Central memory CD4-positive, alpha-beta T cell (primary cell): ENCODE results near the gene GOPC.
A peak's percentile ranks its signal among the peaks of the same experiment; 100 is the strongest.
"Not testable (repeated sequence)": the region's sequence is repeated elsewhere in the genome, so short reads cannot be mapped to it uniquely, and the experiment has no call there.

Experiments used
- DNase-seq: peaks from one replicate; pipeline ENCODE4 v3.0.0; 2022
- total RNA-seq, 3 experiments: gene quantifications; one replicate each; lab custom pipeline; 2026; lab: John Stamatoyannopoulos, UW

GOPC gene
- 49.0 to 97.6 (median 69.8) reads per million in 3 experiments for total RNA-seq

GRCh38 chr6:117602151-117602898, at the start of gene GOPC:
Gene GOPC, minus strand, starts transcription at chr6:117602511. Its CDS starts 223 bp downstream, at chr6:117602288.
- peak; percentile 98 for DNase-seq

GRCh38 chr6:117651984-117652383, 49.7 kb upstream of the GOPC start:
- DNase-seq, result not testable (repeated sequence)

GRCh38 chr6:117642976-117643375, 40.7 kb upstream of the GOPC start:
- no peak for DNase-seq

GRCh38 chr6:117637770-117638169, 35.5 kb upstream of the GOPC start:
- no peak for DNase-seq

- no peak for DNase-seq
Observed at GRCh38 chr6:117629119-117629660, 26.9 kb upstream of the GOPC start.

- no peak for DNase-seq
Observed at GRCh38 chr6:117627533-117627932, 25.2 kb upstream of the GOPC start.

- no peak for DNase-seq
Observed at GRCh38 chr6:117624869-117625481, 22.7 kb upstream of the GOPC start.

- no peak for DNase-seq
Observed at GRCh38 chr6:117619178-117619577, 16.9 kb upstream of the GOPC start.

- DNase-seq, result peak; percentile 7
Observed at GRCh38 chr6:117617210-117618035, 15.1 kb upstream of the GOPC start.

- DNase-seq, result peak; percentile 34
Observed at GRCh38 chr6:117616391-117617209, 14.3 kb upstream of the GOPC start.

- DNase-seq, result no peak
Observed at GRCh38 chr6:117615750-117616390, 13.6 kb upstream of the GOPC start.

GRCh38 chr6:117613920-117614560, 11.7 kb upstream of the GOPC start:
- no peak for DNase-seq

- DNase-seq, result no peak
Observed at GRCh38 chr6:117607511-117607910, 5.2 kb upstream of the GOPC start.

GRCh38 chr6:117605169-117605826, 3.0 kb upstream of the GOPC start:
- peak; percentile 48 for DNase-seq

- no peak for DNase-seq
Observed at GRCh38 chr6:117603821-117604220, 1.5 kb upstream of the GOPC start.

- no peak for DNase-seq
Observed at GRCh38 chr6:117602899-117603588, 733 bp upstream of the GOPC start.

GRCh38 chr6:117601811-117602150, 530 bp downstream of the GOPC start:
- DNase-seq, result peak; percentile 2

- no peak for DNase-seq
Observed at GRCh38 chr6:117600008-117600743, 2.1 kb downstream of the GOPC start.

GRCh38 chr6:117597755-117598154, 4.6 kb downstream of the GOPC start:
- DNase-seq, result no peak
